ENCODE measurements around the gene WIPI1. TPM values are rescaled to one million over a fixed set of nuclear protein-coding genes. Genes with fewer than 3 reads are reported as not detected.

The WIPI1 gene
- total and polyA plus RNA-seq, 9 of the 15 experiments (the other 6 are each of a cell fraction or from before 2014, with no cell fraction given), result 3.7 to 23.5 (median 11.8) TPM

DNA sequence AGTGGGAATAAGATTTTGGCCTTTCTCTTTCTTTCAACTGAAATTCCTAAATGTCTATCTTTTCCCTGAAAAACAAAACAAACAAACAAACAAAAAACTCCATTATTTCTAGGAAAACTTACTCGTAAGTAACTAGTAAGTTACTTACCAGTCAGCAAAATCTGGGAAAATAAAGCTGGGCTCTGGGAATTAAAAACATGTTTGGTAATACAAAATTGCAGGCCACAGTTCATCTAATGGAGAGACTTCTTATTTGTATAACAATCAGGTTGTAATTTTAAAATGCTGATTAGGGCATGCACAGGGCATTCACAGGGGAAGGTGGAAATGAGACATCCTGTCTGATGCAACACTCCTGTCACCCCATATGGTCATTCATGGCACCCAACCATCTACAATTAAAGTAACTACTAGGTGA lies 3.8 kb upstream of the WIPI1 start (continued):
- TF ChIP-seq ZNF589 (CRISPR knock-in tag; IDR thresholded peaks at IDR 0.05; ENCODE audit: low read depth) (peak; percentile 37; the same call in 1 of the 2 replicates), FOXK2 (conservative IDR thresholded peaks at IDR 0.05 in 1 of 2, IDR thresholded peaks at IDR 0.05 in 1 of 2; ENCODE audit: low read depth in 2 of 2) (no peak), PCBP1 (IDR thresholded peaks at IDR 0.05; ENCODE audit: low read depth, low read length, poor library complexity, severe bottlenecking) (no peak), ZNF282 (CRISPR knock-in tag; IDR thresholded peaks at IDR 0.05) (no peak), ZKSCAN8 (CRISPR knock-in tag; IDR thresholded peaks at IDR 0.05) (no peak), ZNF311 (CRISPR knock-in tag; IDR thresholded peaks at IDR 0.05) (peak; percentile 74; the same call in 1 of the 2 replicates), GATAD2A (IDR thresholded peaks at IDR 0.05) (no peak)
- TF ChIP-seq, protein P1, sequence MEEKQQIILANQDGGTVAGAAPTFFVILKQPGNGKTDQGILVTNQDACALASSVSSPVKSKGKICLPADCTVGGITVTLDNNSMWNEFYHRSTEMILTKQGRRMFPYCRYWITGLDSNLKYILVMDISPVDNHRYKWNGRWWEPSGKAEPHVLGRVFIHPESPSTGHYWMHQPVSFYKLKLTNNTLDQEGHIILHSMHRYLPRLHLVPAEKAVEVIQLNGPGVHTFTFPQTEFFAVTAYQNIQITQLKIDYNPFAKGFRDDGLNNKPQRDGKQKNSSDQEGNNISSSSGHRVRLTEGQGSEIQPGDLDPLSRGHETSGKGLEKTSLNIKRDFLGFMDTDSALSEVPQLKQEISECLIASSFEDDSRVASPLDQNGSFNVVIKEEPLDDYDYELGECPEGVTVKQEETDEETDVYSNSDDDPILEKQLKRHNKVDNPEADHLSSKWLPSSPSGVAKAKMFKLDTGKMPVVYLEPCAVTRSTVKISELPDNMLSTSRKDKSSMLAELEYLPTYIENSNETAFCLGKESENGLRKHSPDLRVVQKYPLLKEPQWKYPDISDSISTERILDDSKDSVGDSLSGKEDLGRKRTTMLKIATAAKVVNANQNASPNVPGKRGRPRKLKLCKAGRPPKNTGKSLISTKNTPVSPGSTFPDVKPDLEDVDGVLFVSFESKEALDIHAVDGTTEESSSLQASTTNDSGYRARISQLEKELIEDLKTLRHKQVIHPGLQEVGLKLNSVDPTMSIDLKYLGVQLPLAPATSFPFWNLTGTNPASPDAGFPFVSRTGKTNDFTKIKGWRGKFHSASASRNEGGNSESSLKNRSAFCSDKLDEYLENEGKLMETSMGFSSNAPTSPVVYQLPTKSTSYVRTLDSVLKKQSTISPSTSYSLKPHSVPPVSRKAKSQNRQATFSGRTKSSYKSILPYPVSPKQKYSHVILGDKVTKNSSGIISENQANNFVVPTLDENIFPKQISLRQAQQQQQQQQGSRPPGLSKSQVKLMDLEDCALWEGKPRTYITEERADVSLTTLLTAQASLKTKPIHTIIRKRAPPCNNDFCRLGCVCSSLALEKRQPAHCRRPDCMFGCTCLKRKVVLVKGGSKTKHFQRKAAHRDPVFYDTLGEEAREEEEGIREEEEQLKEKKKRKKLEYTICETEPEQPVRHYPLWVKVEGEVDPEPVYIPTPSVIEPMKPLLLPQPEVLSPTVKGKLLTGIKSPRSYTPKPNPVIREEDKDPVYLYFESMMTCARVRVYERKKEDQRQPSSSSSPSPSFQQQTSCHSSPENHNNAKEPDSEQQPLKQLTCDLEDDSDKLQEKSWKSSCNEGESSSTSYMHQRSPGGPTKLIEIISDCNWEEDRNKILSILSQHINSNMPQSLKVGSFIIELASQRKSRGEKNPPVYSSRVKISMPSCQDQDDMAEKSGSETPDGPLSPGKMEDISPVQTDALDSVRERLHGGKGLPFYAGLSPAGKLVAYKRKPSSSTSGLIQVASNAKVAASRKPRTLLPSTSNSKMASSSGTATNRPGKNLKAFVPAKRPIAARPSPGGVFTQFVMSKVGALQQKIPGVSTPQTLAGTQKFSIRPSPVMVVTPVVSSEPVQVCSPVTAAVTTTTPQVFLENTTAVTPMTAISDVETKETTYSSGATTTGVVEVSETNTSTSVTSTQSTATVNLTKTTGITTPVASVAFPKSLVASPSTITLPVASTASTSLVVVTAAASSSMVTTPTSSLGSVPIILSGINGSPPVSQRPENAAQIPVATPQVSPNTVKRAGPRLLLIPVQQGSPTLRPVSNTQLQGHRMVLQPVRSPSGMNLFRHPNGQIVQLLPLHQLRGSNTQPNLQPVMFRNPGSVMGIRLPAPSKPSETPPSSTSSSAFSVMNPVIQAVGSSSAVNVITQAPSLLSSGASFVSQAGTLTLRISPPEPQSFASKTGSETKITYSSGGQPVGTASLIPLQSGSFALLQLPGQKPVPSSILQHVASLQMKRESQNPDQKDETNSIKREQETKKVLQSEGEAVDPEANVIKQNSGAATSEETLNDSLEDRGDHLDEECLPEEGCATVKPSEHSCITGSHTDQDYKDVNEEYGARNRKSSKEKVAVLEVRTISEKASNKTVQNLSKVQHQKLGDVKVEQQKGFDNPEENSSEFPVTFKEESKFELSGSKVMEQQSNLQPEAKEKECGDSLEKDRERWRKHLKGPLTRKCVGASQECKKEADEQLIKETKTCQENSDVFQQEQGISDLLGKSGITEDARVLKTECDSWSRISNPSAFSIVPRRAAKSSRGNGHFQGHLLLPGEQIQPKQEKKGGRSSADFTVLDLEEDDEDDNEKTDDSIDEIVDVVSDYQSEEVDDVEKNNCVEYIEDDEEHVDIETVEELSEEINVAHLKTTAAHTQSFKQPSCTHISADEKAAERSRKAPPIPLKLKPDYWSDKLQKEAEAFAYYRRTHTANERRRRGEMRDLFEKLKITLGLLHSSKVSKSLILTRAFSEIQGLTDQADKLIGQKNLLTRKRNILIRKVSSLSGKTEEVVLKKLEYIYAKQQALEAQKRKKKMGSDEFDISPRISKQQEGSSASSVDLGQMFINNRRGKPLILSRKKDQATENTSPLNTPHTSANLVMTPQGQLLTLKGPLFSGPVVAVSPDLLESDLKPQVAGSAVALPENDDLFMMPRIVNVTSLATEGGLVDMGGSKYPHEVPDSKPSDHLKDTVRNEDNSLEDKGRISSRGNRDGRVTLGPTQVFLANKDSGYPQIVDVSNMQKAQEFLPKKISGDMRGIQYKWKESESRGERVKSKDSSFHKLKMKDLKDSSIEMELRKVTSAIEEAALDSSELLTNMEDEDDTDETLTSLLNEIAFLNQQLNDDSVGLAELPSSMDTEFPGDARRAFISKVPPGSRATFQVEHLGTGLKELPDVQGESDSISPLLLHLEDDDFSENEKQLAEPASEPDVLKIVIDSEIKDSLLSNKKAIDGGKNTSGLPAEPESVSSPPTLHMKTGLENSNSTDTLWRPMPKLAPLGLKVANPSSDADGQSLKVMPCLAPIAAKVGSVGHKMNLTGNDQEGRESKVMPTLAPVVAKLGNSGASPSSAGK (IDR thresholded peaks at IDR 0.05), result peak; percentile 33
- TF ChIP-seq, protein P2, sequence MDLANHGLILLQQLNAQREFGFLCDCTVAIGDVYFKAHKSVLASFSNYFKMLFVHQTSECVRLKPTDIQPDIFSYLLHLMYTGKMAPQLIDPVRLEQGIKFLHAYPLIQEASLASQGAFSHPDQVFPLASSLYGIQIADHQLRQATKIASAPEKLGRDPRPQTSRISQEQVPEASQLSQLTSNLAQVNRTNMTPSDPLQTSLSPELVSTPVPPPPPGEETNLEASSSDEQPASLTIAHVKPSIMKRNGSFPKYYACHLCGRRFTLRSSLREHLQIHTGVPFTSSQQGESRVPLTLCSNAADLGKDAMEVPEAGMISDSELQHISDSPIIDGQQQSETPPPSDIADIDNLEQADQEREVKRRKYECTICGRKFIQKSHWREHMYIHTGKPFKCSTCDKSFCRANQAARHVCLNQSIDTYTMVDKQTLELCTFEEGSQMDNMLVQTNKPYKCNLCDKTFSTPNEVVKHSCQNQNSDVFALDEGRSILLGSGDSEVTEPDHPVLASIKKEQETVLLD (IDR thresholded peaks at IDR 0.05), result no peak
- TF ChIP-seq, protein P3, sequence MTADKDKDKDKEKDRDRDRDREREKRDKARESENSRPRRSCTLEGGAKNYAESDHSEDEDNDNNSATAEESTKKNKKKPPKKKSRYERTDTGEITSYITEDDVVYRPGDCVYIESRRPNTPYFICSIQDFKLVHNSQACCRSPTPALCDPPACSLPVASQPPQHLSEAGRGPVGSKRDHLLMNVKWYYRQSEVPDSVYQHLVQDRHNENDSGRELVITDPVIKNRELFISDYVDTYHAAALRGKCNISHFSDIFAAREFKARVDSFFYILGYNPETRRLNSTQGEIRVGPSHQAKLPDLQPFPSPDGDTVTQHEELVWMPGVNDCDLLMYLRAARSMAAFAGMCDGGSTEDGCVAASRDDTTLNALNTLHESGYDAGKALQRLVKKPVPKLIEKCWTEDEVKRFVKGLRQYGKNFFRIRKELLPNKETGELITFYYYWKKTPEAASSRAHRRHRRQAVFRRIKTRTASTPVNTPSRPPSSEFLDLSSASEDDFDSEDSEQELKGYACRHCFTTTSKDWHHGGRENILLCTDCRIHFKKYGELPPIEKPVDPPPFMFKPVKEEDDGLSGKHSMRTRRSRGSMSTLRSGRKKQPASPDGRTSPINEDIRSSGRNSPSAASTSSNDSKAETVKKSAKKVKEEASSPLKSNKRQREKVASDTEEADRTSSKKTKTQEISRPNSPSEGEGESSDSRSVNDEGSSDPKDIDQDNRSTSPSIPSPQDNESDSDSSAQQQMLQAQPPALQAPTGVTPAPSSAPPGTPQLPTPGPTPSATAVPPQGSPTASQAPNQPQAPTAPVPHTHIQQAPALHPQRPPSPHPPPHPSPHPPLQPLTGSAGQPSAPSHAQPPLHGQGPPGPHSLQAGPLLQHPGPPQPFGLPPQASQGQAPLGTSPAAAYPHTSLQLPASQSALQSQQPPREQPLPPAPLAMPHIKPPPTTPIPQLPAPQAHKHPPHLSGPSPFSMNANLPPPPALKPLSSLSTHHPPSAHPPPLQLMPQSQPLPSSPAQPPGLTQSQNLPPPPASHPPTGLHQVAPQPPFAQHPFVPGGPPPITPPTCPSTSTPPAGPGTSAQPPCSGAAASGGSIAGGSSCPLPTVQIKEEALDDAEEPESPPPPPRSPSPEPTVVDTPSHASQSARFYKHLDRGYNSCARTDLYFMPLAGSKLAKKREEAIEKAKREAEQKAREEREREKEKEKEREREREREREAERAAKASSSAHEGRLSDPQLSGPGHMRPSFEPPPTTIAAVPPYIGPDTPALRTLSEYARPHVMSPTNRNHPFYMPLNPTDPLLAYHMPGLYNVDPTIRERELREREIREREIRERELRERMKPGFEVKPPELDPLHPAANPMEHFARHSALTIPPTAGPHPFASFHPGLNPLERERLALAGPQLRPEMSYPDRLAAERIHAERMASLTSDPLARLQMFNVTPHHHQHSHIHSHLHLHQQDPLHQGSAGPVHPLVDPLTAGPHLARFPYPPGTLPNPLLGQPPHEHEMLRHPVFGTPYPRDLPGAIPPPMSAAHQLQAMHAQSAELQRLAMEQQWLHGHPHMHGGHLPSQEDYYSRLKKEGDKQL (CRISPR knock-in tag; IDR thresholded peaks at IDR 0.05; ENCODE audit: borderline replicate concordance), result no peak

All from K562 (cell line).